ENCODE data around the gene ZSWIM6. TPM values are rescaled to one million over a fixed set of nuclear protein-coding genes. Genes with fewer than 3 reads are reported as not detected.

Gene ZSWIM6
- total and polyA plus RNA-seq, 2 of the 4 experiments (the other 2 are of a cell fraction) = 10.8 to 14.1 TPM

DNA sequence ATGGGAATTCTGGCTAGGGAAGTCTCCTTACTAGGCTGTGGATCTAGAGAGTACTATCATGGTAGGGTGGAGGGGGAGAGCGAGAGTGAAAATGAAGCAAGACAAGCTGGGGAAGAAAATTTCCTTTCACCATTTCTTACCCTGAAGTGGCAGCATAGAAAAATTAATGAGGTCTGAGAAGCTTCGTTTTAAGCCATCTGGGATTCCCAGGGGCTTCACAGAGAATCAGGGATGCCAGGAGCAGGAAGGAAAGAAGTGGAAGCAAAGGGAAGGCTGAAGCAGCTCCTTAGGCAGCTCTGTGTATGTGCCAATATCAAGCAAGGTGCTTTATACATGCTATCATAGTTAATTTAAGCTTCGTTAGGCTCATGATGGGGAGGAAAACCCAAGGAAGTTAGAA, 169.9 kb downstream of the ZSWIM6 start:
- DNase-seq (no peak), ATAC-seq (ENCODE audit: low read depth) (no peak)
- Histone ChIP-seq H3K79me1 (ENCODE audit: low read depth in 1 of 2, low read length in 2 of 2) (peaks cover 38 to 61% of the 10 kb centered on the region in 2 experiments), H2BK120ac (ENCODE audit: low read depth, low read length) (no peak overlapping the region), H4K20me1 (ENCODE audit: insufficient read depth, low read length) (peaks cover 19% of the 10 kb centered on the region), H2AK9ac (replicated peaks; ENCODE audit: low read depth, low read length, poor library complexity) (no peak overlapping the region), H3K36me3 (ENCODE audit: control insufficient read depth, insufficient read depth, low read length) (peaks cover 8% of the 10 kb centered on the region), H3K4me2 (ENCODE audit: low read depth, low read length) (no peak overlapping the region), H2AK5ac (ENCODE audit: low read depth, low read length) (no peak overlapping the region), H3K9me3 (ENCODE audit: control insufficient read depth, insufficient read depth, low read length) (no peaks in the 10 kb centered on the region), H3K4me1 (ENCODE audit: control insufficient read depth, insufficient read depth, low read length) (peaks cover 5% of the 10 kb centered on the region), H3K27ac (ENCODE audit: insufficient read depth, low read length) (no peak overlapping the region), H3K18ac (ENCODE audit: low read depth, low read length) (no peak overlapping the region), H3K4me3 (ENCODE audit: insufficient read depth, low read depth, low read length) (no peak overlapping the region), H3K14ac (replicated peaks; ENCODE audit: low read depth, low read length) (no peak overlapping the region), H4K8ac (ENCODE audit: low read depth in 2 of 2, low read length in 2 of 2) (no peak overlapping the region), H3K27me3 (ENCODE audit: control insufficient read depth, insufficient read depth, low read length) (no peaks in the 10 kb centered on the region), H3K56ac (ENCODE audit: extremely low read depth, insufficient read depth, low read length) (no peak overlapping the region), H4K91ac (ENCODE audit: insufficient read depth, low read depth, low read length) (no peak overlapping the region), H2AFZ (replicated peaks; ENCODE audit: low read length, poor library complexity) (no peak overlapping the region), H3K9me1 (ENCODE audit: insufficient read depth, low read length) (peaks cover 14% of the 10 kb centered on the region; the same call in 1 of the 2 replicates), H2BK20ac (ENCODE audit: low read depth, low read length) (no peak overlapping the region), H2BK15ac (ENCODE audit: low read depth, low read length) (no peak overlapping the region), H2BK5ac (ENCODE audit: low read depth, low read length, poor library complexity, severe bottlenecking) (no peak overlapping the region), H4K5ac (ENCODE audit: low read depth, low read length) (no peak overlapping the region), H3K23ac (ENCODE audit: low read depth, low read length) (no peak overlapping the region), H3K4ac (ENCODE audit: low read depth, low read length) (no peak overlapping the region), H3K9ac (ENCODE audit: low read depth, low read length) (no peak overlapping the region)
- WGBS, 2 experiments (ENCODE audit: extremely low coverage in 2 of 2, insufficient read length in 1 of 2) = no CpG with 5 or more reads among the region's 3 CpGs
- BruUV-seq (replicated peaks) = no TSS peak
- in situ Hi-C loops (cut with MboI; ENCODE audit: low sequenced_read_pairs) (no loop called here), intact Hi-C loops (cut with micrococcal nuclease) (no loop called here), dilution Hi-C loops (cut with HindIII; ENCODE audit: low sequenced_read_pairs, unreplicated experiment) (no loop called here)
- CTCF ChIA-PET = interaction anchor here (0.7 kb wide), 1 partner anchor 1133 kb away, joined by 3 read pairs; no protein-coding TSS in a partner anchor
- TF ChIP-seq, protein P1, sequence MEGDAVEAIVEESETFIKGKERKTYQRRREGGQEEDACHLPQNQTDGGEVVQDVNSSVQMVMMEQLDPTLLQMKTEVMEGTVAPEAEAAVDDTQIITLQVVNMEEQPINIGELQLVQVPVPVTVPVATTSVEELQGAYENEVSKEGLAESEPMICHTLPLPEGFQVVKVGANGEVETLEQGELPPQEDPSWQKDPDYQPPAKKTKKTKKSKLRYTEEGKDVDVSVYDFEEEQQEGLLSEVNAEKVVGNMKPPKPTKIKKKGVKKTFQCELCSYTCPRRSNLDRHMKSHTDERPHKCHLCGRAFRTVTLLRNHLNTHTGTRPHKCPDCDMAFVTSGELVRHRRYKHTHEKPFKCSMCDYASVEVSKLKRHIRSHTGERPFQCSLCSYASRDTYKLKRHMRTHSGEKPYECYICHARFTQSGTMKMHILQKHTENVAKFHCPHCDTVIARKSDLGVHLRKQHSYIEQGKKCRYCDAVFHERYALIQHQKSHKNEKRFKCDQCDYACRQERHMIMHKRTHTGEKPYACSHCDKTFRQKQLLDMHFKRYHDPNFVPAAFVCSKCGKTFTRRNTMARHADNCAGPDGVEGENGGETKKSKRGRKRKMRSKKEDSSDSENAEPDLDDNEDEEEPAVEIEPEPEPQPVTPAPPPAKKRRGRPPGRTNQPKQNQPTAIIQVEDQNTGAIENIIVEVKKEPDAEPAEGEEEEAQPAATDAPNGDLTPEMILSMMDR (conservative IDR thresholded peaks at IDR 0.05; ENCODE audit: low read depth, low read length) = no peak
- TF ChIP-seq, protein P2, sequence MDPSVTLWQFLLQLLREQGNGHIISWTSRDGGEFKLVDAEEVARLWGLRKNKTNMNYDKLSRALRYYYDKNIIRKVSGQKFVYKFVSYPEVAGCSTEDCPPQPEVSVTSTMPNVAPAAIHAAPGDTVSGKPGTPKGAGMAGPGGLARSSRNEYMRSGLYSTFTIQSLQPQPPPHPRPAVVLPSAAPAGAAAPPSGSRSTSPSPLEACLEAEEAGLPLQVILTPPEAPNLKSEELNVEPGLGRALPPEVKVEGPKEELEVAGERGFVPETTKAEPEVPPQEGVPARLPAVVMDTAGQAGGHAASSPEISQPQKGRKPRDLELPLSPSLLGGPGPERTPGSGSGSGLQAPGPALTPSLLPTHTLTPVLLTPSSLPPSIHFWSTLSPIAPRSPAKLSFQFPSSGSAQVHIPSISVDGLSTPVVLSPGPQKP (IDR thresholded peaks at IDR 0.05; ENCODE audit: borderline replicate concordance, low read depth, low read length) = no peak
- no peak for TF ChIP-seq SMC3 (IDR thresholded peaks at IDR 0.05; ENCODE audit: low read depth, low read length)
- POLR2A ChIA-PET (ENCODE audit: unreplicated experiment) = no interaction called here
